Measurements from ENCODE around the gene SLC25A31. TPM values are rescaled to one million over a fixed set of nuclear protein-coding genes. Genes with fewer than 3 reads are reported as not detected.

The SLC25A31 gene
- total RNA-seq, 1 donor from 2014 or later: not detected

Other genes with a start within 250 kb of the SLC25A31 start
- gene INTU, start 97.4 kb upstream of the SLC25A31 start, total RNA-seq: 4.6 TPM
- 10.9 TPM for gene HSPA4L, start 51.9 kb downstream of the SLC25A31 start, total RNA-seq
- gene PLK4, start 150.5 kb downstream of the SLC25A31 start, total RNA-seq: 1.3 TPM
- gene MFSD8, start 234.8 kb downstream of the SLC25A31 start, total RNA-seq: 9.4 TPM
- 10.0 TPM for gene ABHD18, start 235.0 kb downstream of the SLC25A31 start, total RNA-seq